Kidney (tissue), 14 donors: ENCODE results near the gene TFAP2D. TPM values are rescaled to one million over a fixed set of nuclear protein-coding genes. Genes with fewer than 3 reads are reported as not detected.

Source experiments
- DNase-seq, 5 donors: peaks; one replicate each; pipeline ENCODE4 v3.0.0-alpha.2; 2013 to 2020
- FAIRE-seq: peaks from 2 replicates; lab custom pipeline; 2012; peaks lifted over from hg19 to GRCh38; lab: Jason Lieb, UNC
- H3K27ac ChIP-seq, 2 donors: one replicate each; pipeline ENCODE4 v1.7.0; 2013; ENCODE audit warnings: low read depth in 2 of 2, low read length in 2 of 2, inconsistent platforms in 1 of 2
- H3K27me3 ChIP-seq: one replicate; pipeline ENCODE4 v1.7.1; 2013; ENCODE audit warnings: low read length, inconsistent platforms; ENCODE audit not compliant: control insufficient read depth, insufficient read depth
- H3K36me3 ChIP-seq, 3 donors: one replicate each; pipeline versions ENCODE4 v1.7.0 to v1.7.1; 2013; ENCODE audit warnings: low read length in 3 of 3, control low read depth in 1 of 3, inconsistent platforms in 1 of 3; ENCODE audit not compliant: insufficient read depth in 3 of 3, control insufficient read depth in 2 of 3
- H3K4me1 ChIP-seq, 3 donors: one replicate each; pipeline versions ENCODE4 v1.7.0 to v1.7.1; 2013; ENCODE audit warnings: low read length in 3 of 3, inconsistent platforms in 1 of 3, low read depth in 1 of 3; ENCODE audit not compliant: control insufficient read depth in 2 of 3, insufficient read depth in 2 of 3
- H3K4me3 ChIP-seq, 3 donors: one replicate each; pipeline versions ENCODE4 v1.7.0 to v1.8.1; 2013; ENCODE audit warnings: low read length in 3 of 3, control low read depth in 1 of 3, inconsistent platforms in 1 of 3
- H3K9ac ChIP-seq, 3 donors: one replicate each; pipeline versions ENCODE4 v1.7.0 to v1.7.1; 2013; ENCODE audit warnings: low read length in 3 of 3, control low read depth in 1 of 3, inconsistent platforms in 1 of 3
- H3K9me3 ChIP-seq, 3 donors: one replicate each; pipeline versions ENCODE4 v1.7.0 to v1.7.1; 2013; ENCODE audit warnings: low read length in 3 of 3, control low read depth in 1 of 3, inconsistent platforms in 1 of 3; ENCODE audit not compliant: control insufficient read depth in 2 of 3, insufficient read depth in 1 of 3
- CTCF ChIP-seq: IDR thresholded peaks from 3 replicates; pipeline ENCODE4 v1.5.1; 2012; ENCODE audit warnings: mild to moderate bottlenecking, moderate library complexity, borderline replicate concordance; ENCODE audit not compliant: insufficient read depth; ENCODE audit errors: extremely low read depth
- intact Hi-C: fragments of 100-400 bp; cut with DNase I; formaldehyde crosslinking; loops from one replicate; pipeline ENCODE4 v1.11.1; 2022
- polyA plus RNA-seq: library from polyadenylated mRNA; stranded (reverse); fragments of 350-450 nt; fragmentation: Illumina TruSeq; extraction: RNeasy Lipid Tissue Mini Kit (QIAGEN cat#74804); gene quantifications from one replicate; pipeline ENCODE4 v1.2.3, GENCODE V29; 2014; ENCODE audit warnings: low read depth, low replicate concordance; ENCODE audit not compliant: insufficient read depth
- total RNA-seq: library from RNA; stranded (reverse); fragmentation: NEBNext Ultra II Directional; extraction: Animal tissue kit (Norgen Biotek cat#: 25700); gene quantifications from one replicate; pipeline ENCODE4 v1.2.1, GENCODE V29; 2021
- donor health status: control.
- donor health status: control.
- donor health status: control.
- donor health status: control.
- donor health status: control.
- donor health status: DM: yes; HTN: yes; CAD: no.
- donor health status: Normal renal cell carcinoma (clear cell type).

Gene TFAP2D
- total and polyA plus RNA-seq, 2 donors from 2014 or later = not detected

- Histone ChIP-seq H3K27ac (no peak overlapping the region), H3K4me1 (no peaks in the 10 kb centered on the region), H3K27me3 (peaks cover 31% of the 10 kb centered on the region), H3K36me3 (no peaks in the 10 kb centered on the region), H3K9ac (no peak overlapping the region), H3K4me3 (no peak overlapping the region), H3K9me3 (no peaks in the 10 kb centered on the region)
- DNase-seq = no peak
- intact Hi-C loops = no loop called here
- TF ChIP-seq CTCF = no peak
- FAIRE-seq = no peak
Observed at GRCh38 chr6:50711686-50712085, 1.6 kb upstream of the TFAP2D start.

GRCh38 chr6:50712291-50712690 is 1.0 kb upstream of the TFAP2D start:
- Histone ChIP-seq H3K4me1 (no peaks in the 10 kb centered on the region), H3K27me3 (peaks cover 35% of the 10 kb centered on the region), H3K4me3 (no peak overlapping the region), H3K27ac (no peak overlapping the region), H3K9me3 (no peaks in the 10 kb centered on the region), H3K9ac (no peak overlapping the region), H3K36me3 (no peaks in the 10 kb centered on the region)
- TF ChIP-seq CTCF = no peak
- DNase-seq (no peak), FAIRE-seq (no peak)
- intact Hi-C loops = no loop called here

- Histone ChIP-seq H3K4me3 (no peak overlapping the region), H3K27ac (no peak overlapping the region), H3K9ac (no peak overlapping the region), H3K4me1 (no peaks in the 10 kb centered on the region), H3K36me3 (no peaks in the 10 kb centered on the region), H3K27me3 (peaks cover 36% of the 10 kb centered on the region), H3K9me3 (no peaks in the 10 kb centered on the region)
- DNase-seq (no peak), FAIRE-seq (no peak)
- intact Hi-C loops = no loop called here
- TF ChIP-seq CTCF = no peak
Observed at GRCh38 chr6:50713977-50714486, 706 bp downstream of the TFAP2D start.
